Measurements from ENCODE around the gene PHACTR1.

DNA sequence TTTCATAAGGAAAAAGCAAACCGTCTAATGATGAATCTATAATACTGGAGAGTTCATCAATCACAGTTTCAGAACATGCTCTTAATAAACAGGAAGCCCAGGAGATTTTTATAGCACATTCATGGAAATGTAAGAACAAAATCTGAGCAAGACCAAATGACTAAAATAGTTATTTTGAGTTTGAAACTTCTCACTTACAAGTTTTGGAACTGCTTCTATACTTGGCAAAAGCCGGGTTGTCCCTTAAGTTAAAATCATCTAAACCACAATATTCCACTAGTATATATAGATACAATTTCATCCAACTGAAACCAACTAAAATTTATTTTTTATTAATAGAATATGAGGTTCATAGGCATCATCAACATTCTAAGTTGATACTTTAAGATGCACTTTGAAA lies 268.2 kb downstream of the PHACTR1 start:
- TF ChIP-seq, protein P1, sequence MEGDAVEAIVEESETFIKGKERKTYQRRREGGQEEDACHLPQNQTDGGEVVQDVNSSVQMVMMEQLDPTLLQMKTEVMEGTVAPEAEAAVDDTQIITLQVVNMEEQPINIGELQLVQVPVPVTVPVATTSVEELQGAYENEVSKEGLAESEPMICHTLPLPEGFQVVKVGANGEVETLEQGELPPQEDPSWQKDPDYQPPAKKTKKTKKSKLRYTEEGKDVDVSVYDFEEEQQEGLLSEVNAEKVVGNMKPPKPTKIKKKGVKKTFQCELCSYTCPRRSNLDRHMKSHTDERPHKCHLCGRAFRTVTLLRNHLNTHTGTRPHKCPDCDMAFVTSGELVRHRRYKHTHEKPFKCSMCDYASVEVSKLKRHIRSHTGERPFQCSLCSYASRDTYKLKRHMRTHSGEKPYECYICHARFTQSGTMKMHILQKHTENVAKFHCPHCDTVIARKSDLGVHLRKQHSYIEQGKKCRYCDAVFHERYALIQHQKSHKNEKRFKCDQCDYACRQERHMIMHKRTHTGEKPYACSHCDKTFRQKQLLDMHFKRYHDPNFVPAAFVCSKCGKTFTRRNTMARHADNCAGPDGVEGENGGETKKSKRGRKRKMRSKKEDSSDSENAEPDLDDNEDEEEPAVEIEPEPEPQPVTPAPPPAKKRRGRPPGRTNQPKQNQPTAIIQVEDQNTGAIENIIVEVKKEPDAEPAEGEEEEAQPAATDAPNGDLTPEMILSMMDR (IDR thresholded peaks at IDR 0.05): no peak
- TF ChIP-seq POLR2AphosphoS5 (IDR thresholded peaks at IDR 0.05; ENCODE audit: low read depth, low read length) (no peak), SIN3A (IDR thresholded peaks at IDR 0.05; ENCODE audit: borderline replicate concordance, insufficient read depth, low read depth, low read length) (no peak), TCF7L2 (IDR thresholded peaks at IDR 0.05; ENCODE audit: low read depth, low read length) (no peak)
- TF ChIP-seq, protein P2, sequence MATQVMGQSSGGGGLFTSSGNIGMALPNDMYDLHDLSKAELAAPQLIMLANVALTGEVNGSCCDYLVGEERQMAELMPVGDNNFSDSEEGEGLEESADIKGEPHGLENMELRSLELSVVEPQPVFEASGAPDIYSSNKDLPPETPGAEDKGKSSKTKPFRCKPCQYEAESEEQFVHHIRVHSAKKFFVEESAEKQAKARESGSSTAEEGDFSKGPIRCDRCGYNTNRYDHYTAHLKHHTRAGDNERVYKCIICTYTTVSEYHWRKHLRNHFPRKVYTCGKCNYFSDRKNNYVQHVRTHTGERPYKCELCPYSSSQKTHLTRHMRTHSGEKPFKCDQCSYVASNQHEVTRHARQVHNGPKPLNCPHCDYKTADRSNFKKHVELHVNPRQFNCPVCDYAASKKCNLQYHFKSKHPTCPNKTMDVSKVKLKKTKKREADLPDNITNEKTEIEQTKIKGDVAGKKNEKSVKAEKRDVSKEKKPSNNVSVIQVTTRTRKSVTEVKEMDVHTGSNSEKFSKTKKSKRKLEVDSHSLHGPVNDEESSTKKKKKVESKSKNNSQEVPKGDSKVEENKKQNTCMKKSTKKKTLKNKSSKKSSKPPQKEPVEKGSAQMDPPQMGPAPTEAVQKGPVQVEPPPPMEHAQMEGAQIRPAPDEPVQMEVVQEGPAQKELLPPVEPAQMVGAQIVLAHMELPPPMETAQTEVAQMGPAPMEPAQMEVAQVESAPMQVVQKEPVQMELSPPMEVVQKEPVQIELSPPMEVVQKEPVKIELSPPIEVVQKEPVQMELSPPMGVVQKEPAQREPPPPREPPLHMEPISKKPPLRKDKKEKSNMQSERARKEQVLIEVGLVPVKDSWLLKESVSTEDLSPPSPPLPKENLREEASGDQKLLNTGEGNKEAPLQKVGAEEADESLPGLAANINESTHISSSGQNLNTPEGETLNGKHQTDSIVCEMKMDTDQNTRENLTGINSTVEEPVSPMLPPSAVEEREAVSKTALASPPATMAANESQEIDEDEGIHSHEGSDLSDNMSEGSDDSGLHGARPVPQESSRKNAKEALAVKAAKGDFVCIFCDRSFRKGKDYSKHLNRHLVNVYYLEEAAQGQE (IDR thresholded peaks at IDR 0.05; ENCODE audit: insufficient read depth in 1 of 2, low read depth in 2 of 2, low read length in 1 of 2): no peak
